ENCODE data around the gene MEMO1. TPM values are rescaled to one million over a fixed set of nuclear protein-coding genes. Genes with fewer than 3 reads are reported as not detected.

The MEMO1 gene
- total and polyA plus RNA-seq, 9 of the 15 experiments (the other 6 are each of a cell fraction or from before 2014, with no cell fraction given), result 22.1 to 87.7 (median 61.2) TPM

DNA sequence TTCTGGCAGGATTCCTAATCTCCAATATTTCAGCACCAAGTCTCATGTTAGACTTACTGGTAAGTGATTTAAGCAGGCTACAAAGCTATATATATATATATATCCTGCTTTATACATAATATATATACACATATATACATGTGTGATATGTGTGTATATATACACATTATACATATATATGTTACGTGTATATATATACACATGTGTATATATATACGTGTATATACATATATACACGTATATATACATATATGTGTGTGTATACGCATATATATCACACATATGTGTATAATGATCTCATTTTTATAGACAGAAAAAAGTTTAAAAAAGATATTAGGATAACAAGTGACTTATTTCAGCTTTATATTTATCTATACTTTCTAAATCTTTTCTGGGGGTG, 41.6 kb downstream of the MEMO1 start:
- no peak for FAIRE-seq
- Histone ChIP-seq H3K4me3 (no peak overlapping the region), H3K9ac (ENCODE audit: insufficient read depth in 1 of 2, low read depth in 2 of 2, low read length in 2 of 2) (no peak overlapping the region), H3K36me3 (ENCODE audit: control insufficient read depth, insufficient read depth, low read length) (peaks cover 3% of the 10 kb centered on the region; the same call in 1 of the 3 replicates), H3K79me2 (ENCODE audit: control insufficient read depth, insufficient read depth, low read length) (peaks cover 84% of the 10 kb centered on the region), H3K9me3 (replicated peaks; ENCODE audit: control insufficient read depth, insufficient read depth, low read depth, low read length) (no peaks in the 10 kb centered on the region), H3K4me2 (ENCODE audit: insufficient read depth, low read length) (no peak overlapping the region), H3K27ac (ENCODE audit: extremely low read depth, low read depth, low read length) (no peak overlapping the region), H3K4me1 (replicated peaks in 1 of 2; ENCODE audit: control insufficient read depth in 2 of 2, insufficient read depth in 2 of 2, low read length in 2 of 2) (no peaks in the 10 kb centered on the region), H3K27me3 (ENCODE audit: control insufficient read depth in 2 of 2, insufficient read depth in 2 of 2, low read length in 2 of 2) (no peaks in the 10 kb centered on the region), H2AFZ (ENCODE audit: low read depth, low read length) (no peak overlapping the region), H3K9me1 (ENCODE audit: control insufficient read depth, insufficient read depth, low read length) (no peaks in the 10 kb centered on the region), H4K20me1 (replicated peaks; ENCODE audit: control insufficient read depth, insufficient read depth, low read length) (no peaks in the 10 kb centered on the region; the same call in 1 of the 2 replicates)
- no TSS peak for BruUV-seq (replicated peaks)
- intact Hi-C loops (cut with micrococcal nuclease), result no loop called here
- ATAC-seq, result no peak
- DNase-seq (ENCODE audit: extremely low read depth in 1 of 4, low spot score in 3 of 4), result no peak
- 95% methylated on average over 4 of the region's 4 CpGs for WGBS (ENCODE audit: insufficient coverage, low coverage, missing lambda C conversion rate)
- ChIA-PET CTCF (ENCODE audit: low intra/inter-chr PET ratio) (no interaction called here), POLR2A (no interaction called here)
- in situ Hi-C loops (cut with MboI), result no loop called here
- TF ChIP-seq, protein P1, sequence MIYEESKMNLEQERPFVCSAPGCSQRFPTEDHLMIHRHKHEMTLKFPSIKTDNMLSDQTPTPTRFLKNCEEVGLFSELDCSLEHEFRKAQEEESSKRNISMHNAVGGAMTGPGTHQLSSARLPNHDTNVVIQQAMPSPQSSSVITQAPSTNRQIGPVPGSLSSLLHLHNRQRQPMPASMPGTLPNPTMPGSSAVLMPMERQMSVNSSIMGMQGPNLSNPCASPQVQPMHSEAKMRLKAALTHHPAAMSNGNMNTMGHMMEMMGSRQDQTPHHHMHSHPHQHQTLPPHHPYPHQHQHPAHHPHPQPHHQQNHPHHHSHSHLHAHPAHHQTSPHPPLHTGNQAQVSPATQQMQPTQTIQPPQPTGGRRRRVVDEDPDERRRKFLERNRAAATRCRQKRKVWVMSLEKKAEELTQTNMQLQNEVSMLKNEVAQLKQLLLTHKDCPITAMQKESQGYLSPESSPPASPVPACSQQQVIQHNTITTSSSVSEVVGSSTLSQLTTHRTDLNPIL (CRISPR knock-in tag; IDR thresholded peaks at IDR 0.05), result no peak
- TF ChIP-seq, protein P2, sequence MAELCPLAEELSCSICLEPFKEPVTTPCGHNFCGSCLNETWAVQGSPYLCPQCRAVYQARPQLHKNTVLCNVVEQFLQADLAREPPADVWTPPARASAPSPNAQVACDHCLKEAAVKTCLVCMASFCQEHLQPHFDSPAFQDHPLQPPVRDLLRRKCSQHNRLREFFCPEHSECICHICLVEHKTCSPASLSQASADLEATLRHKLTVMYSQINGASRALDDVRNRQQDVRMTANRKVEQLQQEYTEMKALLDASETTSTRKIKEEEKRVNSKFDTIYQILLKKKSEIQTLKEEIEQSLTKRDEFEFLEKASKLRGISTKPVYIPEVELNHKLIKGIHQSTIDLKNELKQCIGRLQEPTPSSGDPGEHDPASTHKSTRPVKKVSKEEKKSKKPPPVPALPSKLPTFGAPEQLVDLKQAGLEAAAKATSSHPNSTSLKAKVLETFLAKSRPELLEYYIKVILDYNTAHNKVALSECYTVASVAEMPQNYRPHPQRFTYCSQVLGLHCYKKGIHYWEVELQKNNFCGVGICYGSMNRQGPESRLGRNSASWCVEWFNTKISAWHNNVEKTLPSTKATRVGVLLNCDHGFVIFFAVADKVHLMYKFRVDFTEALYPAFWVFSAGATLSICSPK (IDR thresholded peaks at IDR 0.05; ENCODE audit: borderline replicate concordance), result no peak
- TF ChIP-seq CREBBP (IDR thresholded peaks at IDR 0.05; ENCODE audit: low read depth, low read length), result no peak
- TF ChIP-seq FOXA3 (CRISPR knock-in tag; conservative IDR thresholded peaks at IDR 0.05 in 1 of 2, IDR thresholded peaks at IDR 0.05 in 1 of 2), result no peak
- no peak for TF ChIP-seq EP300 (IDR thresholded peaks at IDR 0.05; ENCODE audit: low read length)
- TF ChIP-seq, protein P3, sequence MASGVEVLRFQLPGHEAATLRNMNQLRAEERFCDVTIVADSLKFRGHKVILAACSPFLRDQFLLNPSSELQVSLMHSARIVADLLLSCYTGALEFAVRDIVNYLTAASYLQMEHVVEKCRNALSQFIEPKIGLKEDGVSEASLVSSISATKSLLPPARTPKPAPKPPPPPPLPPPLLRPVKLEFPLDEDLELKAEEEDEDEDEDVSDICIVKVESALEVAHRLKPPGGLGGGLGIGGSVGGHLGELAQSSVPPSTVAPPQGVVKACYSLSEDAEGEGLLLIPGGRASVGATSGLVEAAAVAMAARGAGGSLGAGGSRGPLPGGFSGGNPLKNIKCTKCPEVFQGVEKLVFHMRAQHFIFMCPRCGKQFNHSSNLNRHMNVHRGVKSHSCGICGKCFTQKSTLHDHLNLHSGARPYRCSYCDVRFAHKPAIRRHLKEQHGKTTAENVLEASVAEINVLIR (CRISPR knock-in tag; IDR thresholded peaks at IDR 0.05), result no peak
- peak; percentile 77 for TF ChIP-seq ZNF707 (CRISPR knock-in tag; conservative IDR thresholded peaks at IDR 0.05)
- no peak for TF ChIP-seq MAFG (tag; conservative IDR thresholded peaks at IDR 0.05)
- peak; percentile 87 for TF ChIP-seq ZNF140 (CRISPR knock-in tag; IDR thresholded peaks at IDR 0.05)
- no peak for TF ChIP-seq ZNF75A (CRISPR knock-in tag; IDR thresholded peaks at IDR 0.05)
- no peak for TF ChIP-seq NUFIP1 (IDR thresholded peaks at IDR 0.05; ENCODE audit: partially characterized antibody)
- TF ChIP-seq ZNF445 (CRISPR knock-in tag; IDR thresholded peaks at IDR 0.05; ENCODE audit: low read depth), result no peak
- no peak for TF ChIP-seq ZNF354B (CRISPR knock-in tag; IDR thresholded peaks at IDR 0.05)
- TF ChIP-seq ZFPM2 (CRISPR knock-in tag; IDR thresholded peaks at IDR 0.05), result no peak
- TF ChIP-seq SMAD1 (IDR thresholded peaks at IDR 0.05; ENCODE audit: low read depth, low read length, partially characterized antibody), result no peak
- TF ChIP-seq, protein P4, sequence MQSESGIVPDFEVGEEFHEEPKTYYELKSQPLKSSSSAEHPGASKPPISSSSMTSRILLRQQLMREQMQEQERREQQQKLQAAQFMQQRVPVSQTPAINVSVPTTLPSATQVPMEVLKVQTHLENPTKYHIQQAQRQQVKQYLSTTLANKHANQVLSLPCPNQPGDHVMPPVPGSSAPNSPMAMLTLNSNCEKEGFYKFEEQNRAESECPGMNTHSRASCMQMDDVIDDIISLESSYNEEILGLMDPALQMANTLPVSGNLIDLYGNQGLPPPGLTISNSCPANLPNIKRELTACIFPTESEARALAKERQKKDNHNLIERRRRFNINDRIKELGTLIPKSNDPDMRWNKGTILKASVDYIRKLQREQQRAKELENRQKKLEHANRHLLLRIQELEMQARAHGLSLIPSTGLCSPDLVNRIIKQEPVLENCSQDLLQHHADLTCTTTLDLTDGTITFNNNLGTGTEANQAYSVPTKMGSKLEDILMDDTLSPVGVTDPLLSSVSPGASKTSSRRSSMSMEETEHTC (IDR thresholded peaks at IDR 0.05), result no peak
- TF ChIP-seq, protein P5, sequence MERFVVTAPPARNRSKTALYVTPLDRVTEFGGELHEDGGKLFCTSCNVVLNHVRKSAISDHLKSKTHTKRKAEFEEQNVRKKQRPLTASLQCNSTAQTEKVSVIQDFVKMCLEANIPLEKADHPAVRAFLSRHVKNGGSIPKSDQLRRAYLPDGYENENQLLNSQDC (CRISPR knock-in tag; IDR thresholded peaks at IDR 0.05), result no peak
- no peak for TF ChIP-seq BRF1 (IDR thresholded peaks at IDR 0.05; ENCODE audit: borderline replicate concordance, extremely low read depth, insufficient read length)
